Head of caudate nucleus (tissue), 42 donors: ENCODE measurements around the gene NBEAL2.

Experiments
- DNase-seq, 42 donors: peaks; one replicate each; pipeline versions ENCODE4 v3.0.0 to v3.0.0-alpha.2; 2020 to 2021; ENCODE audit warnings: mixed read lengths in 7 of 42
- intact Hi-C: fragments of 100-400 bp; cut with DNase I; formaldehyde crosslinking; loops from one replicate; pipeline ENCODE4 v1.15.0; 2022

Gene NBEAL2

GRCh38 chr3:47042231-47042791 lies 62.8 kb downstream of the NBEAL2 start:
- intact Hi-C loops, result no loop called here
- DNase-seq, result no peak

- no peak for DNase-seq
- intact Hi-C loops, result no loop called here
Observed at GRCh38 chr3:47047069-47047468, 67.6 kb downstream of the NBEAL2 start.

- intact Hi-C loops, result no loop called here
Observed at GRCh38 chr3:47047673-47048072, 68.2 kb downstream of the NBEAL2 start.

GRCh38 chr3:47054412-47054811 lies 74.9 kb downstream of the NBEAL2 start:
- intact Hi-C loops, result no loop called here

More at GRCh38 chr3:47047673-47048072, 68.2 kb downstream of the NBEAL2 start:
- no peak for DNase-seq

GRCh38 chr3:47056705-47057104 lies 77.2 kb downstream of the NBEAL2 start:
- DNase-seq, result no peak
- intact Hi-C loops, result no loop called here

More at GRCh38 chr3:47054412-47054811, 74.9 kb downstream of the NBEAL2 start:
- DNase-seq, result no peak

- intact Hi-C loops, result no loop called here
Observed at GRCh38 chr3:47057212-47057671, 77.8 kb downstream of the NBEAL2 start.

More at GRCh38 chr3:47057212-47057671, 77.8 kb downstream of the NBEAL2 start:
- DNase-seq, result no peak
